ENCODE measurements around the gene PGLYRP1. TPM values are rescaled to one million over a fixed set of nuclear protein-coding genes. Genes with fewer than 3 reads are reported as not detected.

Gene PGLYRP1
- total and polyA plus RNA-seq, 2 of the 13 experiments (the other 11 are each of a cell fraction or from before 2014, with no cell fraction given): not detected

DNA sequence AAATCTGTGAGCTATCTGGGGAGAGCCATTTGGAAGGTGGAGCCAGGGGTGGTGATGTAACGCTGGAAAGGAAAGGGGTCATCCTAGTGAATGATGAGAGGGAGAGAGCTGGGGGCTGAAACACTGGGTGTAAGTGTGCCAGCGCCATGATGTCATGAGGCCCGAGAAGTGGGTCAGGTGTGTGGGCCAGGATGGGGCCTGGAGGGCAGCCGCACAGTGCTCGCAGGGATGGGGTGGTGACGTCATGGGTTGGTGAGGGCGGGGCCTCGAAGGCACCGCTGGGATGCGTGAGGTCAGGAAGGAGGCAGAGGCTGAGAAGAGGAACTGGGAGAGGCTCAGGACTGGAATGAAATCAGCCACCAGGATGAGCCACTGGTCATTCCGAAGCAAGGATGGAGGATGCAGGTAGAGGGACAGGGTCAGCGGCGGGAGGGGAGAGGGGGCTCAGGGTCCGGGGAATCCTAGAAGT, 23.2 kb downstream of the PGLYRP1 start:
- peaks cover 10% of the 10 kb centered on the region for H3K79me2 ChIP-seq (ENCODE audit: insufficient read depth, low read length)
- no peak overlapping the region for H2AFZ ChIP-seq (ENCODE audit: low read length)
- H3K4me1 ChIP-seq (ENCODE audit: insufficient read depth, low read length): peaks cover 12% of the 10 kb centered on the region; the same call in 1 of the 2 replicates
- H4K20me1 ChIP-seq (ENCODE audit: insufficient read depth, low read length): no peaks in the 10 kb centered on the region
- in situ Hi-C loops (cut with HindIII; ENCODE audit: extremely low pct_ligation_motif_present, low pct_unique_long_range_greater_than_20kb): loop anchor here (10.0 kb wide), 1 partner anchor 85 kb away; the partner anchor contains the start of gene NANOS2
- intact Hi-C loops (cut with micrococcal nuclease; ENCODE audit: unreplicated experiment): loop anchor here (10.0 kb wide), 1 partner anchor 75 kb away; no protein-coding TSS in a partner anchor
- no peak for TF ChIP-seq ARHGAP35 (CRISPR knock-in tag; IDR thresholded peaks at IDR 0.05; ENCODE audit: borderline replicate concordance)
- TF ChIP-seq CENPT (CRISPR knock-in tag; IDR thresholded peaks at IDR 0.05; ENCODE audit: low read depth): no peak
- TF ChIP-seq ATF7 (IDR thresholded peaks at IDR 0.05): peak; percentile 93
- no peak for TF ChIP-seq ATF7 (CRISPR knock-in tag; IDR thresholded peaks at IDR 0.05)
- TF ChIP-seq CREB1 (IDR thresholded peaks at IDR 0.05): peak; percentile 89
- no peak for TF ChIP-seq CREB1 (CRISPR knock-in tag; IDR thresholded peaks at IDR 0.05)
- TF ChIP-seq ETV5 (CRISPR knock-in tag; IDR thresholded peaks at IDR 0.05; ENCODE audit: borderline replicate concordance): no peak
- H3K27ac ChIP-seq (ENCODE audit: extremely low read length, insufficient read depth, low read length): no peak overlapping the region
- DNase-seq (ENCODE audit: low spot score): no peak
- H3K4me3 ChIP-seq (replicated peaks in 1 of 3; ENCODE audit: insufficient read depth in 1 of 3, low read depth in 2 of 3, low read length in 3 of 3): no peak overlapping the region
- CTCF ChIA-PET (ENCODE audit: low intra/inter-chr PET ratio, low total read pairs): no interaction called here
- BruUV-seq (replicated peaks): no TSS peak
- no peak for ATAC-seq
- POLR2A ChIA-PET: no interaction called here
- H3K27me3 ChIP-seq (ENCODE audit: control insufficient read depth in 1 of 2, insufficient read depth in 2 of 2, low read length in 2 of 2): no peaks in the 10 kb centered on the region
- H3K36me3 ChIP-seq (replicated peaks in 1 of 2; ENCODE audit: control insufficient read depth in 1 of 2, insufficient read depth in 2 of 2, low read length in 2 of 2): 0 out of 5 replicates have a peak, but pooled peaks cover 0 to 1% of the 10 kb centered on the region in 2 experiments
- H3K4me2 ChIP-seq (ENCODE audit: low read depth, low read length): no peak overlapping the region
- H3K9ac ChIP-seq (ENCODE audit: insufficient read depth, low read depth, low read length): no peak overlapping the region
- FAIRE-seq: no peak
- no peaks in the 10 kb centered on the region for H3K9me3 ChIP-seq (ENCODE audit: low read length)
- 86% methylated on average over 14 of the region's 14 CpGs for WGBS (ENCODE audit: low lambda C conversion rate)

DNA sequence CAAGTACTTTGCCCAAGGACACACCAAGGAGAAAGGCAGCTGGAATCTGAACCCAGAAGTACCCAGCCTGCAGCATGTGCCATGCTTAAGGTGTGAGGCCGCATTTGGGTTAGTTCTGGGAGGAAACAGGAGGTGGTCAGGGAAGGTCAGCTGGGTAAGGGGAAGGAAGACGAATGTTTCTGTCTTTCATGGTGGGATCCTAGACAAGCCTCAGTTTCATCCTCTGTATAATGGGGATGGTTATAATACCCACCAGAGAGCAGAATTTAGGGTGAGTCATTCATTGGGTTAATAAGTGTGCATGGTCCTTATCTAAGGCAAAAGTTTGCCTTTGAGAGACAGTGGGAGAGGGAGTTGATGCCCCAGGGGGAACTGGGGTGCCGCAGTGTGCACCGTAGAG, 24.0 kb downstream of the PGLYRP1 start:
- in situ Hi-C loops (cut with HindIII; ENCODE audit: extremely low pct_ligation_motif_present, low pct_unique_long_range_greater_than_20kb): no loop called here
- no peaks in the 10 kb centered on the region for H3K9me3 ChIP-seq (ENCODE audit: low read length)
- no peak overlapping the region for H3K4me2 ChIP-seq (ENCODE audit: low read depth, low read length)
- intact Hi-C loops (cut with micrococcal nuclease; ENCODE audit: unreplicated experiment): loop anchor here (10.0 kb wide), 1 partner anchor 74 kb away; no protein-coding TSS in a partner anchor
- ATAC-seq: no peak
- peak; percentile 62 for TF ChIP-seq ZNF629 (CRISPR knock-in tag; conservative IDR thresholded peaks at IDR 0.05)
- TF ChIP-seq SSRP1 (CRISPR knock-in tag; IDR thresholded peaks at IDR 0.05): no peak
- peaks cover 10% of the 10 kb centered on the region for H3K79me2 ChIP-seq (ENCODE audit: insufficient read depth, low read length)
- peaks cover 12% of the 10 kb centered on the region; the same call in 1 of the 2 replicates for H3K4me1 ChIP-seq (ENCODE audit: insufficient read depth, low read length)
- H3K27ac ChIP-seq (ENCODE audit: extremely low read length, insufficient read depth, low read length): no peak overlapping the region
- no TSS peak for BruUV-seq (replicated peaks)
- no peaks in the 10 kb centered on the region for H4K20me1 ChIP-seq (ENCODE audit: insufficient read depth, low read length)
- no peak overlapping the region for H3K9ac ChIP-seq (ENCODE audit: insufficient read depth, low read depth, low read length)
- FAIRE-seq: no peak
- ChIA-PET POLR2A (no interaction called here), CTCF (ENCODE audit: low intra/inter-chr PET ratio, low total read pairs) (no interaction called here)
- 0 out of 5 replicates have a peak, but pooled peaks cover 0 to 1% of the 10 kb centered on the region in 2 experiments for H3K36me3 ChIP-seq (replicated peaks in 1 of 2; ENCODE audit: control insufficient read depth in 1 of 2, insufficient read depth in 2 of 2, low read length in 2 of 2)
- H3K27me3 ChIP-seq (ENCODE audit: control insufficient read depth in 1 of 2, insufficient read depth in 2 of 2, low read length in 2 of 2): no peaks in the 10 kb centered on the region
- H2AFZ ChIP-seq (ENCODE audit: low read length): no peak overlapping the region
- no peak overlapping the region for H3K4me3 ChIP-seq (replicated peaks in 1 of 3; ENCODE audit: insufficient read depth in 1 of 3, low read depth in 2 of 3, low read length in 3 of 3)
- WGBS (ENCODE audit: low lambda C conversion rate): 93% methylated on average over 4 of the region's 4 CpGs
- DNase-seq (ENCODE audit: low spot score): no peak

Data from HepG2 (cell line).